MM.1S (cell line): ENCODE measurements around the gene PFN3.

ENCODE experiments used
- DNase-seq: peaks from one replicate; pipeline ENCODE4 v3.0.0-alpha.2; 2015
- H2AFZ ChIP-seq: fragments of 300-600 bp; sonication (generic); 2 replicates; pipeline ENCODE4 v1.6.0; 2016; ENCODE audit warnings: antibody characterized with exemption, low read length
- H3F3A ChIP-seq: fragments of 300-600 bp; sonication (generic); 2 replicates; pipeline ENCODE4 v1.6.1; 2016; ENCODE audit warnings: mild to moderate bottlenecking, antibody characterized with exemption, low read length, moderate library complexity, mixed read lengths; ENCODE audit not compliant: insufficient read depth
- H3K27ac ChIP-seq: fragments of 300-600 bp; sonication (generic); 2 replicates; pipeline ENCODE4 v1.5.1; 2016; ENCODE audit warnings: mild to moderate bottlenecking, low read length
- H3K27me3 ChIP-seq: fragments of 300-600 bp; sonication (generic); replicated peaks from 2 replicates; pipeline ENCODE4 v1.6.0; 2016; ENCODE audit warnings: low read length; ENCODE audit not compliant: insufficient read depth
- H3K36me3 ChIP-seq: fragments of 300-600 bp; sonication (generic); replicated peaks from 2 replicates; pipeline ENCODE4 v1.6.1; 2016; ENCODE audit warnings: mild to moderate bottlenecking, low read length, mixed read lengths; ENCODE audit not compliant: insufficient read depth
- H3K4me1 ChIP-seq: fragments of 300-600 bp; sonication (generic); 2 replicates; pipeline ENCODE4 v1.6.1; 2016; ENCODE audit warnings: low read length, mixed read lengths
- H3K4me2 ChIP-seq: fragments of 300-600 bp; sonication (generic); 2 replicates; pipeline ENCODE4 v1.6.0; 2016; ENCODE audit warnings: low read depth, low read length
- H3K4me3 ChIP-seq: fragments of 300-600 bp; sonication (generic); 2 replicates; pipeline ENCODE4 v1.5.1; 2016; ENCODE audit warnings: low read length, mixed read lengths
- H3K79me2 ChIP-seq: fragments of 300-600 bp; sonication (generic); 2 replicates; pipeline ENCODE4 v1.6.1; 2016; ENCODE audit warnings: mixed run types, low read length, mixed read lengths
- H3K9ac ChIP-seq: fragments of 300-600 bp; sonication (generic); 2 replicates; pipeline ENCODE4 v1.6.1; 2016; ENCODE audit warnings: low read length, mixed read lengths
- H3K9me2 ChIP-seq: fragments of 300-600 bp; sonication (generic); replicated peaks from 2 replicates; pipeline ENCODE4 v1.6.1; 2016; ENCODE audit warnings: mild to moderate bottlenecking, low read length, mixed read lengths; ENCODE audit not compliant: insufficient read depth
- H3K9me3 ChIP-seq: fragments of 300-600 bp; sonication (generic); replicated peaks from 2 replicates; pipeline ENCODE4 v1.6.1; 2016; ENCODE audit warnings: mild to moderate bottlenecking, low read length, mixed read lengths; ENCODE audit not compliant: insufficient read depth
- H4K20me1 ChIP-seq: fragments of 300-600 bp; sonication (generic); 2 replicates; pipeline ENCODE4 v1.6.1; 2016; ENCODE audit warnings: mild to moderate bottlenecking, low read length, moderate library complexity, mixed read lengths; ENCODE audit not compliant: insufficient read depth
- CTCF ChIP-seq: fragments of 300-600 bp; sonication (generic); IDR thresholded peaks from 2 replicates; pipeline ENCODE4 v1.5.1; 2016; ENCODE audit warnings: antibody characterized with exemption, low read length, mixed read lengths
- EZH2 ChIP-seq: fragments of 300-600 bp; sonication (generic); optimal IDR thresholded peaks from 2 replicates; pipeline ENCODE3; 2017; ENCODE audit warnings: low read depth, mild to moderate bottlenecking, antibody characterized with exemption, low read length, mixed read lengths
- EZH2phosphoT487 ChIP-seq: fragments of 300-600 bp; sonication (generic); IDR thresholded peaks from 2 replicates; pipeline ENCODE4 v1.6.1; 2018; ENCODE audit warnings: antibody characterized with exemption, low read length

PFN3 gene

GRCh38 chr5:177355162-177355867 lies 45.1 kb downstream of the PFN3 start:
- peaks cover 40% of the 10 kb centered on the region for H3K4me1 ChIP-seq
- H3K4me2 ChIP-seq, result no peak overlapping the region
- no peak for TF ChIP-seq CTCF
- no peak for TF ChIP-seq EZH2phosphoT487
- no peak for TF ChIP-seq EZH2

GRCh38 chr5:177354711-177355110 lies 45.8 kb downstream of the PFN3 start:
- H3K4me2 ChIP-seq, result no peak overlapping the region
- peaks cover 42% of the 10 kb centered on the region for H3K4me1 ChIP-seq
- no peak for DNase-seq
- no peaks in the 10 kb centered on the region for H3K9me3 ChIP-seq
- H3K4me3 ChIP-seq, result no peak overlapping the region
- no peaks in the 10 kb centered on the region for H3K36me3 ChIP-seq
- H3K27ac ChIP-seq, result no peak overlapping the region
- peaks cover 37% of the 10 kb centered on the region for H3K79me2 ChIP-seq
- peaks cover 7% of the 10 kb centered on the region; the same call in 1 of the 2 replicates for H3F3A ChIP-seq
- H2AFZ ChIP-seq, result no peak overlapping the region
- H4K20me1 ChIP-seq, result no peaks in the 10 kb centered on the region
- H3K9me2 ChIP-seq, result no peaks in the 10 kb centered on the region
- no peak overlapping the region for H3K9ac ChIP-seq
- H3K27me3 ChIP-seq, result no peaks in the 10 kb centered on the region
- no peak for TF ChIP-seq EZH2
- TF ChIP-seq CTCF, result no peak
- TF ChIP-seq EZH2phosphoT487, result no peak

More at GRCh38 chr5:177355162-177355867, 45.1 kb downstream of the PFN3 start:
- Histone ChIP-seq H3K9me3 (no peaks in the 10 kb centered on the region), H3K4me3 (no peak overlapping the region), H3K79me2 (peaks cover 37% of the 10 kb centered on the region), H4K20me1 (no peaks in the 10 kb centered on the region), H3K27ac (no peak overlapping the region), H3K27me3 (no peaks in the 10 kb centered on the region), H3F3A (peaks cover 7% of the 10 kb centered on the region; the same call in 1 of the 2 replicates), H3K9ac (no peak overlapping the region), H3K36me3 (no peaks in the 10 kb centered on the region), H2AFZ (no peak overlapping the region), H3K9me2 (no peaks in the 10 kb centered on the region)
- DNase-seq, result no peak

GRCh38 chr5:177354256-177354655 lies 46.2 kb downstream of the PFN3 start:
- Histone ChIP-seq H3K9ac (no peak overlapping the region), H4K20me1 (no peaks in the 10 kb centered on the region), H3K4me3 (no peak overlapping the region), H3K36me3 (no peaks in the 10 kb centered on the region), H3K4me2 (no peak overlapping the region), H2AFZ (no peak overlapping the region), H3K9me2 (no peaks in the 10 kb centered on the region), H3K9me3 (no peaks in the 10 kb centered on the region), H3K79me2 (peaks cover 37% of the 10 kb centered on the region), H3F3A (peaks cover 7% of the 10 kb centered on the region; the same call in 1 of the 2 replicates), H3K27ac (no peak overlapping the region), H3K4me1 (peaks cover 42% of the 10 kb centered on the region), H3K27me3 (no peaks in the 10 kb centered on the region)
- TF ChIP-seq EZH2, result no peak
- TF ChIP-seq CTCF, result no peak
- no peak for TF ChIP-seq EZH2phosphoT487
- no peak for DNase-seq
